Measurements from ENCODE around the gene TMEM167B.

DNA sequence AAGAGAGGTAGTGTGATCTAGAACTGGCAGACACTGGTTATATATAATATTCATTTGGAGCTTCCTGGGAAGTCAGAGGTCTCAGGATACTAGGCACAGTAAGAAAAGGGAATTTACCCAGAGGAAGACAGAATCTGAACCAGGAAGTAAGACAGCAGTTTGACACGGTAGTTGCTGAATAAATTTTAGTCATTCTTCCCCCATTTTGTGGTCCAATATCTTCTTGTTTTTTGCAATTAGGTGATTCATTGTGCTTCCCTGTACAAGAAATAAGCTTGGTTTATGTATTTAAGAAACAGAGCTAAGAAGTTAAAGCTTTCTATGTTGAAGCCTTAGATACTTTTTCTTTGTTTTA, 1.3 kb downstream of the TMEM167B start:
- TF ChIP-seq EP300 (IDR thresholded peaks at IDR 0.05) (no peak), POLR2A (IDR thresholded peaks at IDR 0.05) (no peak)
- TF ChIP-seq, protein P1, sequence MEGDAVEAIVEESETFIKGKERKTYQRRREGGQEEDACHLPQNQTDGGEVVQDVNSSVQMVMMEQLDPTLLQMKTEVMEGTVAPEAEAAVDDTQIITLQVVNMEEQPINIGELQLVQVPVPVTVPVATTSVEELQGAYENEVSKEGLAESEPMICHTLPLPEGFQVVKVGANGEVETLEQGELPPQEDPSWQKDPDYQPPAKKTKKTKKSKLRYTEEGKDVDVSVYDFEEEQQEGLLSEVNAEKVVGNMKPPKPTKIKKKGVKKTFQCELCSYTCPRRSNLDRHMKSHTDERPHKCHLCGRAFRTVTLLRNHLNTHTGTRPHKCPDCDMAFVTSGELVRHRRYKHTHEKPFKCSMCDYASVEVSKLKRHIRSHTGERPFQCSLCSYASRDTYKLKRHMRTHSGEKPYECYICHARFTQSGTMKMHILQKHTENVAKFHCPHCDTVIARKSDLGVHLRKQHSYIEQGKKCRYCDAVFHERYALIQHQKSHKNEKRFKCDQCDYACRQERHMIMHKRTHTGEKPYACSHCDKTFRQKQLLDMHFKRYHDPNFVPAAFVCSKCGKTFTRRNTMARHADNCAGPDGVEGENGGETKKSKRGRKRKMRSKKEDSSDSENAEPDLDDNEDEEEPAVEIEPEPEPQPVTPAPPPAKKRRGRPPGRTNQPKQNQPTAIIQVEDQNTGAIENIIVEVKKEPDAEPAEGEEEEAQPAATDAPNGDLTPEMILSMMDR (IDR thresholded peaks at IDR 0.05) = no peak
